HCT116 (cell line): Measurements from ENCODE around the gene MUSTN1. TPM values are rescaled to one million over a fixed set of nuclear protein-coding genes. Genes with fewer than 3 reads are reported as not detected.

ENCODE experiments used
- ATAC-seq: fragments of 200-7000 bp; cut with Tn5 transposase; 2 replicates; pipeline ENCODE4 v1.9.1; 2020; ENCODE audit warnings: mild to moderate bottlenecking, moderate library complexity
- BruUV-seq: library from RNA; stranded (reverse); fragments of 400-500 nt; replicated peaks from 2 replicates; lab custom pipeline; 2021; lab: Mats Ljungman, UMichigan
- CTCF ChIA-PET: fragments of 300-600 bp; sonication (Branson Sonifier 250); formaldehyde crosslinking; loops from one replicate; lab custom pipeline; 2021; ENCODE audit warnings: antibody characterized with exemption; lab: Charles Lee
- POLR2A ChIA-PET: fragments of 300-600, 350-600 bp; sonication (Branson Sonifier 250); formaldehyde crosslinking; loops from one replicate; lab custom pipeline; 2021; ENCODE audit warnings: antibody characterized with exemption; lab: Charles Lee
- RAD21 ChIA-PET, 2 experiments: fragments of 300-600 bp; sonication (Branson Sonifier 250); formaldehyde crosslinking; loops; one replicate each; lab custom pipeline; 2023; ENCODE audit warnings: low total read pairs in 2 of 2; ENCODE audit not compliant: uncharacterized antibody in 2 of 2, unreplicated experiment in 2 of 2, low non-redundant PET in 1 of 2; lab: Charles Lee
- DNase-seq: peaks from one replicate; pipeline ENCODE4 v3.0.0-alpha.2; 2010; ENCODE audit warnings: low read depth, low spot score
- H2AFZ ChIP-seq: fragments of 200-600 bp; shearing (Covaris generic), sonication (generic); 2 replicates; pipeline ENCODE4 v1.6.1; 2017; ENCODE audit warnings: low read depth, mixed run types, mixed read lengths, antibody characterized with exemption, low read length; ENCODE audit not compliant: poor library complexity, severe bottlenecking
- H3K27ac ChIP-seq: 2 replicates; pipeline ENCODE4 v1.5.1; 2012; ENCODE audit warnings: low read depth, low read length
- H3K27me3 ChIP-seq: fragments of 200-600 bp; sonication (generic); 2 replicates; pipeline ENCODE4 v1.6.1; 2016; ENCODE audit warnings: mixed run types, low read length, mixed read lengths; ENCODE audit not compliant: insufficient read depth
- H3K36me3 ChIP-seq, 2 experiments: fragments of 200-500 bp in 1 of 2; fragments of 200-600 bp in 1 of 2; sonication (Bioruptor generic) in 1 of 2; sonication (generic) in 1 of 2; 2 replicates each; pipeline versions ENCODE4 v1.5.1 to v1.6.1; 2014 to 2016; ENCODE audit warnings: low read length in 2 of 2, inconsistent platforms in 1 of 2, mixed read lengths in 1 of 2, mixed run types in 1 of 2; ENCODE audit not compliant: insufficient read depth in 2 of 2, control insufficient read depth in 1 of 2
- H3K4me1 ChIP-seq, 2 experiments: fragments of 200-600 bp in 1 of 2; sonication (generic) in 1 of 2; 2 replicates each; pipeline versions ENCODE4 v1.5.1 to v1.6.1; 2012 to 2017; ENCODE audit warnings: low read length in 2 of 2, inconsistent platforms in 1 of 2, mild to moderate bottlenecking in 1 of 2, mixed read lengths in 1 of 2, mixed run types in 1 of 2, moderate library complexity in 1 of 2; ENCODE audit not compliant: insufficient read depth in 2 of 2, control insufficient read depth in 1 of 2
- H3K4me2 ChIP-seq: fragments of 200-600 bp; sonication (generic); 2 replicates; pipeline ENCODE4 v1.6.1; 2017; ENCODE audit warnings: mixed run types, low read length, mixed read lengths
- H3K4me3 ChIP-seq, 2 experiments: fragments of 200-600 bp in 1 of 2; sonication (generic) in 1 of 2; replicated peaks in 1 of 2; 2 replicates each; pipeline ENCODE4 v1.5.1; 2011 to 2016; ENCODE audit warnings: low read length in 2 of 2, control low read depth in 1 of 2, low read depth in 1 of 2, mild to moderate bottlenecking in 1 of 2, mixed read lengths in 1 of 2, mixed run types in 1 of 2
- H3K79me2 ChIP-seq: fragments of 200-600 bp; sonication (generic); 2 replicates; pipeline ENCODE4 v1.6.1; 2017; ENCODE audit warnings: mild to moderate bottlenecking, mixed run types, low read length, moderate library complexity, mixed read lengths; ENCODE audit not compliant: insufficient read depth
- H3K9ac ChIP-seq: fragments of 200-600 bp; sonication (generic); 2 replicates; pipeline ENCODE4 v1.6.1; 2016; ENCODE audit warnings: low read length, mixed read lengths
- H3K9me2 ChIP-seq: fragments of 200-600 bp; sonication (generic), shearing (Covaris generic); 2 replicates; pipeline ENCODE4 v1.6.1; 2017; ENCODE audit warnings: mixed run types, mild to moderate bottlenecking, moderate library complexity; ENCODE audit not compliant: insufficient read depth
- H3K9me3 ChIP-seq, 2 experiments: fragments of 200-500 bp in 1 of 2; fragments of 200-600 bp in 1 of 2; sonication (Bioruptor generic) in 1 of 2; sonication (generic) in 1 of 2; 2 replicates each; pipeline ENCODE4 v1.6.1; 2014 to 2017; ENCODE audit warnings: low read length in 2 of 2, mixed read lengths in 2 of 2, inconsistent platforms in 1 of 2, low read depth in 1 of 2, mild to moderate bottlenecking in 1 of 2, mixed run types in 1 of 2, moderate library complexity in 1 of 2; ENCODE audit not compliant: control insufficient read depth in 1 of 2, insufficient read depth in 1 of 2
- H4K20me1 ChIP-seq: fragments of 200-600 bp; sonication (generic), shearing (Covaris generic); 2 replicates; pipeline ENCODE4 v1.6.1; 2017; ENCODE audit warnings: mixed run types, mild to moderate bottlenecking, moderate library complexity; ENCODE audit not compliant: insufficient read depth
- ATF3 ChIP-seq: IDR thresholded peaks from 2 replicates; pipeline ENCODE4 v1.6.1; 2012
- CEBPB ChIP-seq: IDR thresholded peaks from 2 replicates; pipeline ENCODE4 v1.6.1; 2012; ENCODE audit warnings: low read depth
- POLR2A ChIP-seq: IDR thresholded peaks from 2 replicates; pipeline ENCODE4 v1.7.0; 2011; ENCODE audit warnings: borderline replicate concordance; ENCODE audit not compliant: insufficient read depth, insufficient read length; ENCODE audit errors: extremely low read depth
- POLR2AphosphoS5 ChIP-seq: IDR thresholded peaks from 2 replicates; pipeline ENCODE4 v1.6.1; 2011; ENCODE audit warnings: mild to moderate bottlenecking, low read depth, low read length, moderate library complexity
- SIN3A ChIP-seq: IDR thresholded peaks from 2 replicates; pipeline ENCODE4 v1.6.1; 2012; ENCODE audit warnings: low read depth
- SP1 ChIP-seq: IDR thresholded peaks from 2 replicates; pipeline ENCODE4 v1.6.1; 2012; ENCODE audit warnings: low read depth
- TCF7L2 ChIP-seq: IDR thresholded peaks from 2 replicates; pipeline ENCODE4 v1.7.0; 2011; ENCODE audit warnings: borderline replicate concordance, inconsistent platforms; ENCODE audit not compliant: insufficient read depth, insufficient read length; ENCODE audit errors: extremely low read depth
- intact Hi-C: fragments of 100-400 bp; cut with micrococcal nuclease; formaldehyde crosslinking; loops from 2 replicates; pipeline ENCODE4 v1.10.0; 2022
- total RNA-seq: library from RNA; stranded (reverse); gene quantifications from one replicate; pipeline ENCODE4 v1.2.1, GENCODE V29; 2021; ENCODE audit not compliant: unreplicated experiment
- TF ChIP-seq, protein P1 (sequence below): IDR thresholded peaks from 2 replicates; pipeline ENCODE4 v1.6.1; 2012; ENCODE audit warnings: low read depth

MUSTN1 gene
- total RNA-seq, 1 experiment from 2014 or later, result 0.44 TPM

- intact Hi-C loops, result no loop called here
- Histone ChIP-seq H2AFZ (no peak overlapping the region), H3K27me3 (no peaks in the 10 kb centered on the region), H3K4me3 (no peak overlapping the region), H3K4me1 (no peaks in the 10 kb centered on the region), H4K20me1 (no peaks in the 10 kb centered on the region), H3K9me3 (no peaks in the 10 kb centered on the region), H3K4me2 (no peak overlapping the region), H3K9me2 (no peaks in the 10 kb centered on the region), H3K36me3 (no peaks in the 10 kb centered on the region), H3K9ac (no peak overlapping the region), H3K27ac (no peak overlapping the region), H3K79me2 (0 out of 2 replicates have a peak, but pooled peaks cover 3% of the 10 kb centered on the region)
- no peak for DNase-seq
- CTCF ChIA-PET, result no interaction called here
- no TSS peak for BruUV-seq
- TF ChIP-seq TCF7L2 (no peak), POLR2AphosphoS5 (no peak), SP1 (no peak), CEBPB (no peak), ATF3 (no peak), POLR2A (no peak), SIN3A (no peak)
- TF ChIP-seq, protein P1, sequence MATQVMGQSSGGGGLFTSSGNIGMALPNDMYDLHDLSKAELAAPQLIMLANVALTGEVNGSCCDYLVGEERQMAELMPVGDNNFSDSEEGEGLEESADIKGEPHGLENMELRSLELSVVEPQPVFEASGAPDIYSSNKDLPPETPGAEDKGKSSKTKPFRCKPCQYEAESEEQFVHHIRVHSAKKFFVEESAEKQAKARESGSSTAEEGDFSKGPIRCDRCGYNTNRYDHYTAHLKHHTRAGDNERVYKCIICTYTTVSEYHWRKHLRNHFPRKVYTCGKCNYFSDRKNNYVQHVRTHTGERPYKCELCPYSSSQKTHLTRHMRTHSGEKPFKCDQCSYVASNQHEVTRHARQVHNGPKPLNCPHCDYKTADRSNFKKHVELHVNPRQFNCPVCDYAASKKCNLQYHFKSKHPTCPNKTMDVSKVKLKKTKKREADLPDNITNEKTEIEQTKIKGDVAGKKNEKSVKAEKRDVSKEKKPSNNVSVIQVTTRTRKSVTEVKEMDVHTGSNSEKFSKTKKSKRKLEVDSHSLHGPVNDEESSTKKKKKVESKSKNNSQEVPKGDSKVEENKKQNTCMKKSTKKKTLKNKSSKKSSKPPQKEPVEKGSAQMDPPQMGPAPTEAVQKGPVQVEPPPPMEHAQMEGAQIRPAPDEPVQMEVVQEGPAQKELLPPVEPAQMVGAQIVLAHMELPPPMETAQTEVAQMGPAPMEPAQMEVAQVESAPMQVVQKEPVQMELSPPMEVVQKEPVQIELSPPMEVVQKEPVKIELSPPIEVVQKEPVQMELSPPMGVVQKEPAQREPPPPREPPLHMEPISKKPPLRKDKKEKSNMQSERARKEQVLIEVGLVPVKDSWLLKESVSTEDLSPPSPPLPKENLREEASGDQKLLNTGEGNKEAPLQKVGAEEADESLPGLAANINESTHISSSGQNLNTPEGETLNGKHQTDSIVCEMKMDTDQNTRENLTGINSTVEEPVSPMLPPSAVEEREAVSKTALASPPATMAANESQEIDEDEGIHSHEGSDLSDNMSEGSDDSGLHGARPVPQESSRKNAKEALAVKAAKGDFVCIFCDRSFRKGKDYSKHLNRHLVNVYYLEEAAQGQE, result no peak
- POLR2A ChIA-PET, result no interaction called here
- ATAC-seq, result no peak
- RAD21 ChIA-PET, result no interaction called here
Observed at GRCh38 chr3:52866427-52866826, 31.6 kb upstream of the MUSTN1 start.
